HAP-1 (cell line): ENCODE data around the gene REXO2.

Source experiments
- DNase-seq, 2 experiments: peaks; one replicate each; pipeline ENCODE4 v3.0.0-alpha.2; 2016 to 2020; ENCODE audit warnings: low spot score in 2 of 2
- H3K27me3 ChIP-seq: fragments of 250-450 bp; sonication (Bioruptor Pico); 2 replicates; pipeline ENCODE4 v1.5.1; 2020; ENCODE audit warnings: low read depth, mild to moderate bottlenecking, moderate library complexity
- H3K36me3 ChIP-seq: fragments of 250-450 bp; sonication (Bioruptor Pico); replicated peaks from 2 replicates; pipeline ENCODE4 v1.5.1; 2020; ENCODE audit warnings: mild to moderate bottlenecking
- H3K4me1 ChIP-seq: fragments of 250-450 bp; sonication (Bioruptor Pico); 2 replicates; pipeline ENCODE4 v1.5.1; 2020; ENCODE audit warnings: mild to moderate bottlenecking
- H3K4me3 ChIP-seq: fragments of 250-450 bp; sonication (Bioruptor Pico); 2 replicates; pipeline ENCODE4 v1.5.1; 2020; ENCODE audit warnings: mild to moderate bottlenecking, moderate library complexity
- H3K9me3 ChIP-seq: fragments of 250-450 bp; sonication (Bioruptor Pico); 2 replicates; pipeline ENCODE4 v1.5.1; 2020; ENCODE audit warnings: mild to moderate bottlenecking, moderate library complexity
- in situ Hi-C: fragments of 300-500 bp; cut with MboI; formaldehyde crosslinking; loops from 3 replicates; pipeline ENCODE4 v1.14.3; 2020; ENCODE audit warnings: low sequenced_read_pairs, inconsistent platforms, mixed read lengths

The REXO2 gene

DNA sequence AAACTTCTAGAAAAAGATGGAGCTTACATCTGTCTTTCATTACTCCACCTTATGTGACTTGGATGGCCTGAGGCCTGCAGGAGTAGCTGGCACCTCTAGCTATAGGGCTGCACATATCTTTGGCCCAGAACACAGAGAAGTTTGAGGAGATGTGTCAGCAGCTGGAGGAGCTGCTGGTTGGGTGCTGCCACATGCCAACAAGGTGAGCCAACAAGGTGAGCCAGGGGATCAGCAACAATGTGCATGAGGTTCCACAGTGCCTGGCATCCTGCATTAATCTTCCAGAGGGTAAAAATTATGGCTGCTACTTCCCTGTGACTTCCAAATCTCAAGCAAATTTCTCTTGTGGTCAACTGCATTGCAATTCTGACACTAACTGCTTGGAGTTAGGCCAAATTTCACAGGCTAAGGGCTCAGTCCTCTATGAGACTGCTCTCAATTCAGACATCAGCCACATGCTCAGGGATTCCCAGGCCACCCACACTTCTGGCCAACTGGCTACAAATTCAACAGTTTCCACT is 22.8 kb upstream of the REXO2 start:
- Histone ChIP-seq H3K4me1 (no peaks in the 10 kb centered on the region), H3K9me3 (no peaks in the 10 kb centered on the region), H3K36me3 (no peaks in the 10 kb centered on the region; the same call in 1 of the 2 replicates), H3K4me3 (no peak overlapping the region), H3K27me3 (no peaks in the 10 kb centered on the region)
- no peak for DNase-seq
- in situ Hi-C loops = no loop called here

DNA sequence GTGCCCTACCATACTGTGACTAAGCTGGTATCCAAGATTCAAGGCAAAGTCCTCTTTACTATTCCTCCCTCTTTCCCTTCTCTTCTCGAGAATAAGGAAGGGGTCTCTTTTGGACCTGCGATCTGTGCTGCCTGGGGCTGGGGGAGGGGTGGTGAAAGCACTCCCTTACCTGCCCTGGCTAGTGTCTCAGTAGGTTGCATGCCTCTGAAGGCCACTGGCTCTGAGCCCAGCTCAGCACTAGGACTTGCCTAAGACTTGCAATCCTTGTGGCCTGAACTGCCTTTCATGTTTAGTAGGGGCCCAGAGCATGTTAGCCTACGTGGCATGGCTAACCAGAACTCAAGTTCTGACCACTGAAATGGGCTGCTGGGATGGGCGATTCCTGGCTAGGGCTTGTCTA is 13.0 kb upstream of the REXO2 start:
- no peaks in the 10 kb centered on the region for H3K9me3 ChIP-seq
- DNase-seq = no peak
- H3K4me3 ChIP-seq = no peak overlapping the region
- H3K27me3 ChIP-seq = no peaks in the 10 kb centered on the region
- H3K36me3 ChIP-seq = no peaks in the 10 kb centered on the region
- in situ Hi-C loops = no loop called here
- H3K4me1 ChIP-seq = no peaks in the 10 kb centered on the region

DNA sequence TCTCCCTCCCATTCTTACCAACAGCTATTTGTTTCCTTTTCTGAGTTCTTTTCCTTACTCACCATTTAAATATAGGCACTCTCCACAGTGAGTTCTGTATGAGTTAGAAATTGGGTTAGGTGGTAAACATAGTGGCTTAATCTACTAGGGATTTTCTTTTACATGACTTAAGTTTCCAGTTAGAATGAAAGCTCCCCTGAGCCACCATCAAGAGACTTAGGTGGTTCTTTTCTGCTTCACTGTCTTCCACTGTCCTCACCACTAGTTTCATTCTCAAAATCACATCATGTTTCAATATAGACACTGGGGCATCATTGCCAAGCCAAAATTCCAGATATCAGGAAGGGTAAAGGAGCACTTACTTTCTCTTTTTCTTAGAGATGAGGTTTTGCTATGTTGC is 9.0 kb upstream of the REXO2 start:
- no peaks in the 10 kb centered on the region for H3K9me3 ChIP-seq
- H3K36me3 ChIP-seq = no peaks in the 10 kb centered on the region
- no peak overlapping the region for H3K4me3 ChIP-seq
- in situ Hi-C loops = no loop called here
- no peak for DNase-seq
- no peaks in the 10 kb centered on the region for H3K4me1 ChIP-seq
- H3K27me3 ChIP-seq = no peaks in the 10 kb centered on the region

GRCh38 chr11:114432893-114433292 is 6.4 kb upstream of the REXO2 start:
- in situ Hi-C loops = no loop called here

DNA sequence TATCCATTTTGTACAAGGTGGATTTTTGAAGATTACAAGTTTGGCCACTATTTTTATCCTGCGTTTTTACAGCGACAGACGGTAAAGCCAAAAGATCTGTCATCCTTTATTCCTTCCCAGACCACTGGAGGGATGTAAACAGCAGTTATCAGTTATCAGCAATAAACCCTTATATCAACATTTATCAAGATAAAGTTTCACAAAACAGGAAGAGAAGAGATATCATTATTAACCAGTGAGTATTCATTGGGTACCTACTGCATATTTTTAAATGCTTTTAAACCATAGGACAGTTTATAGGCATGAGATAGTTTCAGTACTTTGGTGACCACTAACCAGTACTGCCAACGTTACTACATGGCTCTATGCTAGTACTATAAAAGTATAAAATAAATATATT is 5.9 kb upstream of the REXO2 start:
- Histone ChIP-seq H3K4me1 (no peaks in the 10 kb centered on the region), H3K27me3 (no peaks in the 10 kb centered on the region), H3K4me3 (no peak overlapping the region), H3K9me3 (no peaks in the 10 kb centered on the region), H3K36me3 (no peaks in the 10 kb centered on the region)
- in situ Hi-C loops = no loop called here
- no peak for DNase-seq

More at GRCh38 chr11:114432893-114433292, 6.4 kb upstream of the REXO2 start:
- no peaks in the 10 kb centered on the region for H3K9me3 ChIP-seq
- H3K36me3 ChIP-seq = no peaks in the 10 kb centered on the region
- no peak for DNase-seq
- H3K27me3 ChIP-seq = no peaks in the 10 kb centered on the region
- no peak overlapping the region for H3K4me3 ChIP-seq
- H3K4me1 ChIP-seq = no peaks in the 10 kb centered on the region

GRCh38 chr11:114438303-114438702 is 964 bp upstream of the REXO2 start:
- DNase-seq = no peak
- peaks cover 12% of the 10 kb centered on the region for H3K4me1 ChIP-seq
- in situ Hi-C loops = no loop called here
- no peaks in the 10 kb centered on the region for H3K9me3 ChIP-seq
- 0 out of 2 replicates have a peak, but pooled peaks cover 2% of the 10 kb centered on the region for H3K36me3 ChIP-seq
- no peaks in the 10 kb centered on the region for H3K27me3 ChIP-seq
- H3K4me3 ChIP-seq = no peak overlapping the region

- H3K36me3 ChIP-seq = 0 out of 2 replicates have a peak, but pooled peaks cover 5% of the 10 kb centered on the region
- in situ Hi-C loops = no loop called here
- H3K27me3 ChIP-seq = no peaks in the 10 kb centered on the region
- no peak for DNase-seq
- H3K4me1 ChIP-seq = peaks cover 12% of the 10 kb centered on the region
- no peaks in the 10 kb centered on the region for H3K9me3 ChIP-seq
- H3K4me3 ChIP-seq = peak overlapping the region; percentile 93
Measured at GRCh38 chr11:114440121-114440860, 1.0 kb downstream of the REXO2 start.

DNA sequence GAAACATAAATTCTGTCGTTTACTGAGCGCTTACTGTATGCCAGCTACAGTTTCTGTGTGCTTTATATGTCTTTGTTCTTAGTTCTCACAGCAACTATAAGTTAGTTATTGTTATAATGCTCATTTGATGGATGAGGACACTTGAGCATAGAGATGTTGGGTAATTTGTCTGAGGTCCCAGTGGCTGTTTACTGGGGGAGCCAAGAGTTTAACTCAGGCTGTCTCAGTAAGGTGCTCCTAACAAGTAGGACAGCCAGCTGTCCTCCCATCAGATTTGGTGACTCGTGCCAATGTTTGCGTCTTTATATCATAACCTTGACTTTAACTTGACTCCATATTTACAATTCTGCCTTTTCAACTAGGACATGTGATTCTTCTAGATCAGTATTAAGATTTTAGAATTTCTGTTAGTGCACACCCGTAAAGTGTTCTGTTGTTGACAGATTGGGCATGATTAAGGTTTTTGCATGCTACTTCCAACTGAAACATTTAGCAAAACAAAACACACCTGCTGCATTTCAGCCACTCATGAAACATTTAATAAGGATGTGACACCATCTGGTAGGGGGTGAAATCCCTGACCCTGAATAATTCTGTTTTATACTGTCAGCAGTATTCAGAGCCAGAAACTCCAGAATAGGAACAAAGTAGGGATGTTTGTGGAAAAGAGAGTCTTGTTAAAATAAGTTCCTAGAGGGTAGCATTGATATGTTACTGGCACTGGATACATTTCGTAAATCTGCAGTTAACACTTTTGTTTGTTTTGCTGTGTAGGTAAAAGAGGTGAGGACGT is 1.9 kb downstream of the REXO2 start:
- in situ Hi-C loops = no loop called here
- Histone ChIP-seq H3K27me3 (no peaks in the 10 kb centered on the region), H3K4me3 (peak overlapping the region; percentile 93; the same call in 1 of the 2 replicates), H3K4me1 (peaks cover 12% of the 10 kb centered on the region), H3K9me3 (no peaks in the 10 kb centered on the region), H3K36me3 (peaks cover 12% of the 10 kb centered on the region; the same call in 1 of the 2 replicates)
- DNase-seq = no peak

- no peak for DNase-seq
- Histone ChIP-seq H3K4me1 (peaks cover 12% of the 10 kb centered on the region), H3K36me3 (peaks cover 15% of the 10 kb centered on the region; the same call in 1 of the 2 replicates), H3K4me3 (no peak overlapping the region), H3K27me3 (no peaks in the 10 kb centered on the region), H3K9me3 (no peaks in the 10 kb centered on the region)
- in situ Hi-C loops = no loop called here
Measured at GRCh38 chr11:114441921-114442320, 2.7 kb downstream of the REXO2 start.

- DNase-seq = no peak
- peaks cover 16% of the 10 kb centered on the region for H3K36me3 ChIP-seq
- H3K4me3 ChIP-seq = no peak overlapping the region
- peaks cover 12% of the 10 kb centered on the region for H3K4me1 ChIP-seq
- no peaks in the 10 kb centered on the region for H3K27me3 ChIP-seq
- no peaks in the 10 kb centered on the region for H3K9me3 ChIP-seq
- in situ Hi-C loops = no loop called here
Measured at GRCh38 chr11:114442536-114442935, 3.3 kb downstream of the REXO2 start.

GRCh38 chr11:114447444-114447843 is 8.2 kb downstream of the REXO2 start:
- no peak overlapping the region for H3K4me3 ChIP-seq
- no peaks in the 10 kb centered on the region for H3K27me3 ChIP-seq
- no peak for DNase-seq
- in situ Hi-C loops = no loop called here
- H3K36me3 ChIP-seq = peaks cover 41% of the 10 kb centered on the region
- no peaks in the 10 kb centered on the region for H3K9me3 ChIP-seq
- H3K4me1 ChIP-seq = no peaks in the 10 kb centered on the region

GRCh38 chr11:114447892-114448291 is 8.6 kb downstream of the REXO2 start:
- DNase-seq = no peak
- Histone ChIP-seq H3K4me1 (no peaks in the 10 kb centered on the region), H3K36me3 (peaks cover 41% of the 10 kb centered on the region), H3K9me3 (no peaks in the 10 kb centered on the region), H3K27me3 (no peaks in the 10 kb centered on the region), H3K4me3 (no peak overlapping the region)
- in situ Hi-C loops = no loop called here

DNA sequence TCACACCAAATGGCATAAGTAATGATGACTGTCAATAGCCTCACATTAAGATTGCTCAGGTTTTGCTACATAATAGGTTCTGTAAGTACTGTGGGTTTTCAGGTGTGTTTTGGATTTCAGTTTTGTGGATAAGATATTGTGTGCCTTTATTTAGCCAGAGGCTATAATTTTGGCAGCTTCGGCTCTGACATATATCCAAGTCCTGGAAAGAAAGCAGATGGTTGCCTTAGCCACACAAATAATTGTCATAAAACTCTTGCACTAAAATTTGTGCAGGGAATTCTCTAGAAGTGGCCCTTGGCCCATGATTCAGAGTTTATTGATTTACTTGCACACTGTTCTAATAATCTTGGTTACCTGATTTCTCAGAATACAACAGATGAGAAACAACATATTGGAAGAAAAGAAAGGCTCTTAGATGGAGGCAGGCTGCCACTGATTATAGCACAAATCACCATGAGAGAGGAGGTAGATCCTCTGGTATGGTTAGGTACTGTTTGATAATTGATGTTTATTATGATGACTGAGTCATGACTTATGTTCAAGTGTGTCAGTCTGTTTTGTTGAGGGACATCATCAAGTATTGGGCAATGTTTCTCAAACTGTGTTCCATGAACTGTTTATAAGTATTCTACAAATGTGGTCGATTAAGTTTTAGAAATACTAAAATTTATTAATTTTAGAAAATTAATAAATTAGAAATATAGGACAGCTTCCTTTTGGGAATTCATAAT is 9.6 kb downstream of the REXO2 start:
- no peak for DNase-seq
- Histone ChIP-seq H3K27me3 (no peaks in the 10 kb centered on the region), H3K4me1 (no peaks in the 10 kb centered on the region), H3K36me3 (peaks cover 41% of the 10 kb centered on the region), H3K4me3 (no peak overlapping the region), H3K9me3 (no peaks in the 10 kb centered on the region)
- in situ Hi-C loops = no loop called here
